GM12878 (cell line): Measurements from ENCODE around the gene PIGZ.

Experiments
- CBFB ChIP-seq: IDR thresholded peaks from 2 replicates; pipeline ENCODE4 v1.6.1; 2016; ENCODE audit warnings: antibody characterized with exemption, low read depth
- CEBPB ChIP-seq, 2 experiments: fragments of 150-350 bp in 1 of 2; IDR thresholded peaks; 2 replicates each; pipeline ENCODE4 v1.6.1; 2012 to 2014; ENCODE audit warnings: low read depth in 2 of 2, low read length in 2 of 2, borderline replicate concordance in 1 of 2, inconsistent platforms in 1 of 2
- TCF7 ChIP-seq: IDR thresholded peaks from 2 replicates; pipeline ENCODE4 v1.6.1; 2014; ENCODE audit warnings: antibody characterized with exemption, borderline replicate concordance
- TF ChIP-seq, protein P1 (sequence below), 3 experiments: IDR thresholded peaks in 2 of 3; conservative IDR thresholded peaks in 1 of 3; 2 replicates each; pipeline ENCODE4 v1.5.1; 2011; ENCODE audit warnings: low read depth in 3 of 3, low read length in 3 of 3, mild to moderate bottlenecking in 3 of 3, control low read depth in 2 of 3, moderate library complexity in 2 of 3, inconsistent platforms in 1 of 3, mixed read lengths in 1 of 3; ENCODE audit not compliant: control insufficient read depth in 2 of 3, insufficient read depth in 1 of 3; ENCODE audit errors: extremely low read depth in 1 of 3

- TF ChIP-seq, protein P1, sequence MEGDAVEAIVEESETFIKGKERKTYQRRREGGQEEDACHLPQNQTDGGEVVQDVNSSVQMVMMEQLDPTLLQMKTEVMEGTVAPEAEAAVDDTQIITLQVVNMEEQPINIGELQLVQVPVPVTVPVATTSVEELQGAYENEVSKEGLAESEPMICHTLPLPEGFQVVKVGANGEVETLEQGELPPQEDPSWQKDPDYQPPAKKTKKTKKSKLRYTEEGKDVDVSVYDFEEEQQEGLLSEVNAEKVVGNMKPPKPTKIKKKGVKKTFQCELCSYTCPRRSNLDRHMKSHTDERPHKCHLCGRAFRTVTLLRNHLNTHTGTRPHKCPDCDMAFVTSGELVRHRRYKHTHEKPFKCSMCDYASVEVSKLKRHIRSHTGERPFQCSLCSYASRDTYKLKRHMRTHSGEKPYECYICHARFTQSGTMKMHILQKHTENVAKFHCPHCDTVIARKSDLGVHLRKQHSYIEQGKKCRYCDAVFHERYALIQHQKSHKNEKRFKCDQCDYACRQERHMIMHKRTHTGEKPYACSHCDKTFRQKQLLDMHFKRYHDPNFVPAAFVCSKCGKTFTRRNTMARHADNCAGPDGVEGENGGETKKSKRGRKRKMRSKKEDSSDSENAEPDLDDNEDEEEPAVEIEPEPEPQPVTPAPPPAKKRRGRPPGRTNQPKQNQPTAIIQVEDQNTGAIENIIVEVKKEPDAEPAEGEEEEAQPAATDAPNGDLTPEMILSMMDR (IDR thresholded peaks at IDR 0.05 in 2 of 3, conservative IDR thresholded peaks at IDR 0.05 in 1 of 3; ENCODE audit: control insufficient read depth in 2 of 3, extremely low read depth in 1 of 3, insufficient read depth in 1 of 3, low read depth in 3 of 3, low read length in 3 of 3): no peak
- TF ChIP-seq CEBPB (IDR thresholded peaks at IDR 0.05; ENCODE audit: borderline replicate concordance in 1 of 2, low read depth in 2 of 2, low read length in 2 of 2) (no peak), CBFB (no peak), TCF7 (no peak)
These were observed 25.7 kb downstream of the PIGZ start for GRCh38 chr3:196942915-196943277.
